Retinal pigment epithelial cell (primary cell): ENCODE measurements around the gene ANAPC5.

Experiments
- DNase-seq: peaks from one replicate; pipeline ENCODE4 v3.0.0-alpha.2; 2010; ENCODE audit warnings: low read depth
- H3K4me3 ChIP-seq: 2 replicates; pipeline ENCODE4 v1.5.1; 2011; ENCODE audit warnings: mild to moderate bottlenecking, low read length, control low read depth, moderate library complexity
- CTCF ChIP-seq: conservative IDR thresholded peaks from 2 replicates; pipeline ENCODE4 v1.5.1; 2011; ENCODE audit warnings: low read depth, low read length, control low read depth, inconsistent platforms

The ANAPC5 gene

DNA sequence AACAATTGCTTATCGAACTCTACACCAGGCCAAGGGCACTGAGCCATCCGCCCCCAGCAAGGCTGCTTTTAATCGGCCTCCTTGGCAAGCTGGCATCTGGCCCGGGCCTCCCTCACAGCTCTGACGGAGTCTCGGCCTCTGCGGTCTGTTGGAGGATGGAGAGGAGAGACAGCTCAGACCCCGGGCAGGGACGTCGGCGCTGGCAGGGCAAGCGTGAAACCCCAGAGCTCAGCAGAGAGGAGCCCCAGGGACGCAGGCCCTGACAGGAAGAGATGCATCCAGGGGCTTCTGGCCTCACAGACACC lies 73.2 kb downstream of the ANAPC5 start:
- no peak for DNase-seq
- H3K4me3 ChIP-seq, result no peak overlapping the region
- no peak for TF ChIP-seq CTCF

GRCh38 chr12:121278169-121279070 lies 73.8 kb downstream of the ANAPC5 start:
- no peak for DNase-seq
- H3K4me3 ChIP-seq, result no peak overlapping the region
- TF ChIP-seq CTCF, result no peak

GRCh38 chr12:121277374-121277759 lies 74.8 kb downstream of the ANAPC5 start:
- no peak for DNase-seq
- H3K4me3 ChIP-seq, result no peak overlapping the region
- TF ChIP-seq CTCF, result no peak

DNA sequence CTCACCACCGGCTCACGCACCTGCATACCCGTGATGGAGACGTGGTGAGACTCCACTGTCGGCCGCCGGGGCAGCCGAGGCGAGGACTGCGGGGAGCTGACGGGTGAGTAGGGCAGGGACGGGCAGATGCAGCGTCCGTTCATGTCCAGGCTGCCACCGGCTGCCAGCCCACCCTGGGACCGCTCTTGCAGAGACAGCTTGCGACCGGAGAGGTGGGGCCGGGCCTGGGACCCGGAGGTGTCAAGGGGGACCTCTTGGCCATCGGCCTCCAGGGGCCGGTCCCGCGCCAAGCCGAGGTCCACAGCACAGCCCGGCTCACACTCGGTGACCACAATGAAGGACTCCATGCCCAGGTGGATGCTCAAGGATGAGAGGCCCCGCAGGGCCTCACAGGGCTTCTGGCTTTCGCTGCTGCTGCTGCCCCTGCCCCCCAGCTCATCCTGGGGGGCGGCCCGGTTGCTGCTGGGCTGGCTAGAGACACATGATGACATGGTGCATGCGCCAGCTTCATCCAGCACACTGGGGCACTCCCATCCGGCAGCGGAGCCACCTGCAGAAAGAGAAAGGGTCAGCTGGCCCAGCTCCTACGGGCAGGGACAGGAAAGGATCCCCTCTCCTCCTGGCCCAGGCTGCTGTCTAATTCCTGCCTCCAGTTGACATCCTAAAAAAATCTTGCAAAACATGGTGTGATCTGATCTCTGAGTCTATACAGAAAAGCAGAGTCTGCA lies 78.0 kb downstream of the ANAPC5 start:
- DNase-seq, result no peak
- no peak for TF ChIP-seq CTCF
- H3K4me3 ChIP-seq, result no peak overlapping the region

- no peak for TF ChIP-seq CTCF
- DNase-seq, result no peak
- no peak overlapping the region for H3K4me3 ChIP-seq
Observed at GRCh38 chr12:121273364-121273896, 78.8 kb downstream of the ANAPC5 start.

GRCh38 chr12:121267822-121268221 lies 84.4 kb downstream of the ANAPC5 start:
- no peak overlapping the region for H3K4me3 ChIP-seq
- no peak for DNase-seq
- no peak for TF ChIP-seq CTCF
